Measurements from ENCODE around the gene GIMAP7. TPM values are rescaled to one million over a fixed set of nuclear protein-coding genes. Genes with fewer than 3 reads are reported as not detected.
"Not testable (repeated sequence)": the region's sequence is repeated elsewhere in the genome, so short reads cannot be mapped to it uniquely, and the experiment has no call there.

GIMAP7 gene
- total and polyA plus RNA-seq, 2 experiments from 2014 or later = not detected

GRCh38 chr7:150487625-150488024 lies 27.0 kb upstream of the GIMAP7 start:
- in situ Hi-C loops (cut with MboI) = no loop called here

GRCh38 chr7:150489782-150490181 lies 24.9 kb upstream of the GIMAP7 start:
- 50 to 58% methylated on average over 1 of the region's 1 CpG for WGBS, 2 experiments (ENCODE audit: low coverage in 1 of 2, low lambda C conversion rate in 2 of 2, missing lambda C conversion rate in 2 of 2)
- no peaks in the 10 kb centered on the region for H3K9me2 ChIP-seq (ENCODE audit: insufficient read depth)
- no peaks in the 10 kb centered on the region for H3K79me2 ChIP-seq (ENCODE audit: insufficient read depth)
- no peak for DNase-seq
- no peaks in the 10 kb centered on the region for H3F3A ChIP-seq (ENCODE audit: insufficient read depth)
- in situ Hi-C loops (cut with MboI) = no loop called here
- no peaks in the 10 kb centered on the region for H3K9me3 ChIP-seq (ENCODE audit: low read depth)
- TF ChIP-seq EZH2 (IDR thresholded peaks at IDR 0.05; ENCODE audit: insufficient read depth, poor library complexity, severe bottlenecking) (no peak), EZH2phosphoT487 (IDR thresholded peaks at IDR 0.05; ENCODE audit: insufficient read depth, low read depth) (no peak)
- no peak overlapping the region for H3K4me2 ChIP-seq (ENCODE audit: unreplicated experiment)
- H3K4me1 ChIP-seq (ENCODE audit: insufficient read depth) = no peaks in the 10 kb centered on the region
- H3K27me3 ChIP-seq (replicated peaks; ENCODE audit: insufficient read depth) = no peaks in the 10 kb centered on the region
- H4K20me1 ChIP-seq (ENCODE audit: insufficient read depth) = no peaks in the 10 kb centered on the region
- no peaks in the 10 kb centered on the region for H3K36me3 ChIP-seq (ENCODE audit: low read depth)
- H3K4me3 ChIP-seq = no peak overlapping the region
- no peak overlapping the region for H2AFZ ChIP-seq
- no peak overlapping the region for H3K9ac ChIP-seq
- no peak overlapping the region for H3K27ac ChIP-seq

More at GRCh38 chr7:150487625-150488024, 27.0 kb upstream of the GIMAP7 start:
- Histone ChIP-seq H4K20me1 (ENCODE audit: insufficient read depth) (no peaks in the 10 kb centered on the region), H3K4me1 (ENCODE audit: insufficient read depth) (no peaks in the 10 kb centered on the region), H2AFZ (no peak overlapping the region), H3K27me3 (replicated peaks; ENCODE audit: insufficient read depth) (no peaks in the 10 kb centered on the region), H3K27ac (no peak overlapping the region), H3K9me3 (ENCODE audit: low read depth) (no peaks in the 10 kb centered on the region), H3K9ac (no peak overlapping the region), H3F3A (ENCODE audit: insufficient read depth) (no peaks in the 10 kb centered on the region), H3K79me2 (ENCODE audit: insufficient read depth) (no peaks in the 10 kb centered on the region), H3K4me3 (no peak overlapping the region), H3K4me2 (ENCODE audit: unreplicated experiment) (no peak overlapping the region), H3K36me3 (ENCODE audit: low read depth) (no peaks in the 10 kb centered on the region), H3K9me2 (ENCODE audit: insufficient read depth) (no peaks in the 10 kb centered on the region)
- 14 to 27% methylated on average over 2 of the region's 2 CpGs for WGBS, 2 experiments (ENCODE audit: low coverage in 1 of 2, low lambda C conversion rate in 2 of 2, missing lambda C conversion rate in 2 of 2)
- TF ChIP-seq EZH2phosphoT487 (IDR thresholded peaks at IDR 0.05; ENCODE audit: insufficient read depth, low read depth) = no peak
- no peak for TF ChIP-seq EZH2 (IDR thresholded peaks at IDR 0.05; ENCODE audit: insufficient read depth, poor library complexity, severe bottlenecking)
- DNase-seq = no peak

- H3K4me1 ChIP-seq (ENCODE audit: insufficient read depth); H3K9me2 ChIP-seq (ENCODE audit: insufficient read depth); DNase-seq; H3K36me3 ChIP-seq (ENCODE audit: low read depth); H4K20me1 ChIP-seq (ENCODE audit: insufficient read depth); H2AFZ ChIP-seq; H3F3A ChIP-seq (ENCODE audit: insufficient read depth); in situ Hi-C loops (cut with MboI); H3K4me3 ChIP-seq; H3K9ac ChIP-seq; H3K27me3 ChIP-seq (replicated peaks; ENCODE audit: insufficient read depth); H3K79me2 ChIP-seq (ENCODE audit: insufficient read depth); H3K27ac ChIP-seq; H3K4me2 ChIP-seq (ENCODE audit: unreplicated experiment); H3K9me3 ChIP-seq (ENCODE audit: low read depth): not testable (repeated sequence)
- WGBS, 2 experiments (ENCODE audit: low coverage in 1 of 2, low lambda C conversion rate in 2 of 2, missing lambda C conversion rate in 2 of 2) = 0 to 51% methylated on average over 1 to 3 of the region's 3 CpGs
These were observed 21.2 kb upstream of the GIMAP7 start for GRCh38 chr7:150493442-150493841.

GRCh38 chr7:150502519-150502918 lies 12.2 kb upstream of the GIMAP7 start:
- H3K9me2 ChIP-seq (ENCODE audit: insufficient read depth) = no peaks in the 10 kb centered on the region
- no peak overlapping the region for H3K4me3 ChIP-seq
- no peak overlapping the region for H3K4me2 ChIP-seq (ENCODE audit: unreplicated experiment)
- no peak overlapping the region for H3K27ac ChIP-seq
- H3K36me3 ChIP-seq (ENCODE audit: low read depth) = no peaks in the 10 kb centered on the region
- no peak overlapping the region for H3K9ac ChIP-seq
- H3K9me3 ChIP-seq (ENCODE audit: low read depth) = no peaks in the 10 kb centered on the region
- H3K4me1 ChIP-seq (ENCODE audit: insufficient read depth) = no peaks in the 10 kb centered on the region
- no peaks in the 10 kb centered on the region for H3K79me2 ChIP-seq (ENCODE audit: insufficient read depth)
- DNase-seq = no peak
- in situ Hi-C loops (cut with MboI) = no loop called here
- no peaks in the 10 kb centered on the region for H3K27me3 ChIP-seq (replicated peaks; ENCODE audit: insufficient read depth)
- H3F3A ChIP-seq (ENCODE audit: insufficient read depth) = no peaks in the 10 kb centered on the region
- no peak overlapping the region for H2AFZ ChIP-seq
- no peaks in the 10 kb centered on the region for H4K20me1 ChIP-seq (ENCODE audit: insufficient read depth)
- TF ChIP-seq EZH2 (IDR thresholded peaks at IDR 0.05; ENCODE audit: insufficient read depth, poor library complexity, severe bottlenecking) (no peak), EZH2phosphoT487 (IDR thresholded peaks at IDR 0.05; ENCODE audit: insufficient read depth, low read depth) (no peak)

GRCh38 chr7:150503155-150503554 lies 11.5 kb upstream of the GIMAP7 start:
- Histone ChIP-seq H3K4me2 (ENCODE audit: unreplicated experiment) (no peak overlapping the region), H3K79me2 (ENCODE audit: insufficient read depth) (no peaks in the 10 kb centered on the region), H2AFZ (no peak overlapping the region), H3K4me3 (no peak overlapping the region), H3K9ac (no peak overlapping the region), H3K9me2 (ENCODE audit: insufficient read depth) (no peaks in the 10 kb centered on the region), H3K27ac (no peak overlapping the region), H3K27me3 (replicated peaks; ENCODE audit: insufficient read depth) (no peaks in the 10 kb centered on the region), H3K36me3 (ENCODE audit: low read depth) (no peaks in the 10 kb centered on the region), H4K20me1 (ENCODE audit: insufficient read depth) (no peaks in the 10 kb centered on the region), H3F3A (ENCODE audit: insufficient read depth) (no peaks in the 10 kb centered on the region), H3K4me1 (ENCODE audit: insufficient read depth) (no peaks in the 10 kb centered on the region), H3K9me3 (ENCODE audit: low read depth) (no peaks in the 10 kb centered on the region)
- DNase-seq = no peak
- in situ Hi-C loops (cut with MboI) = no loop called here
- TF ChIP-seq EZH2phosphoT487 (IDR thresholded peaks at IDR 0.05; ENCODE audit: insufficient read depth, low read depth) (no peak), EZH2 (IDR thresholded peaks at IDR 0.05; ENCODE audit: insufficient read depth, poor library complexity, severe bottlenecking) (no peak)
- 21 to 27% methylated on average over 4 of the region's 4 CpGs for WGBS, 2 experiments (ENCODE audit: low coverage in 1 of 2, low lambda C conversion rate in 2 of 2, missing lambda C conversion rate in 2 of 2)

Data from GM23248 (cell line).